ENCODE results near the gene SOX2.

SOX2 gene

DNA sequence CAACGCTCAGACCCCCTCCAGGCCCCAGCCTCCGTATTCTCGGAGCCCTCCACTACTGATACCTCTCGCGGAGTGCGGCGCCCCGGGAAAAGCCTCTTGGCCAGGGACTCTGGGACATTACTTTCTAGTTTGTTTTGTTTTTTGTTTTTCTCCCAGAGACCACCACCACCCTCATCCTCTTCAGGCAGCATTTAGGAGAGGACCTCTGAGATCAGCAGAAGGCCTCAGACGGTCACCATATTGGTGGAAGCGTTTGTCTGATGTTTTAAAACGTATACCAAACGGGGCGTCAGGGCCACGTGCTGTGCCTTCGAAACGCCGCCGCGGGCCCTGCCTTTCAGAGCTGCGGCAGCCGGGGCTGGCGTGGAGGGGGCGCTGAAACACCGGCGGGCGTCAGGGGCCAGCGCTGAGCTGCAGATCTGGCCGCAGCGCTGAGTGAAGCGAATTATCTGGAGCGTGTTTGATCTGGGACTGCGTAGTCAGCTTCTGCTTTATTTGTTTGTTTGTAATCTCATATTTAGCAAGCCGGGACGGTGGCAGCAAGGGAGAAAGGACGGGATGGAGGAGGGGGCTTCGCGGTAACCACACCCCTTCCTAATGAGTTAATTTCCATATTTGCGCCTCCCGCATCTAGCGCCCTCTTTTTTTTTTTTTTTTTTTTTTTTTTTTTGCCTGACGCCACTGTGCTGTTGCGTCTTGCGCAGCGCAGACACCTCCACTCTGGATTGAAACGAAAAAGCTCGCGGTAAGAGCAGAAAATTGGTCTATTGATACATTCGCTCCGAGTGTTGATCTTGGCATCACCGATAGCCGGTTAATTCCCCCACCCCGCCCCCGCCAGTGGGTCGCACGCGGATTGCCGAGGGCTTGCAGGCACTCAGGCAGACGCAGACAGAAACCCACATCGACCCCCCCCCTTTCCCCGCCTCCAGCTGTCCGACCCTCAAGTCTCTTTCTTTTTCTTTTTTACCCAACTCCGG is 14.9 kb downstream of the SOX2 start:
- TF ChIP-seq TAF1 (IDR thresholded peaks at IDR 0.05; ENCODE audit: borderline replicate concordance, insufficient read depth, low read length) (no peak), POLR2AphosphoS5 (IDR thresholded peaks at IDR 0.05; ENCODE audit: low read depth, low read length) (no peak), SIN3A (IDR thresholded peaks at IDR 0.05; ENCODE audit: borderline replicate concordance, insufficient read depth, low read length) (no peak), FOXP2 (optimal IDR thresholded peaks at IDR 0.05; ENCODE audit: borderline replicate concordance, extremely low read depth, extremely low read length, insufficient read depth) (no peak)
- TF ChIP-seq, protein P1, sequence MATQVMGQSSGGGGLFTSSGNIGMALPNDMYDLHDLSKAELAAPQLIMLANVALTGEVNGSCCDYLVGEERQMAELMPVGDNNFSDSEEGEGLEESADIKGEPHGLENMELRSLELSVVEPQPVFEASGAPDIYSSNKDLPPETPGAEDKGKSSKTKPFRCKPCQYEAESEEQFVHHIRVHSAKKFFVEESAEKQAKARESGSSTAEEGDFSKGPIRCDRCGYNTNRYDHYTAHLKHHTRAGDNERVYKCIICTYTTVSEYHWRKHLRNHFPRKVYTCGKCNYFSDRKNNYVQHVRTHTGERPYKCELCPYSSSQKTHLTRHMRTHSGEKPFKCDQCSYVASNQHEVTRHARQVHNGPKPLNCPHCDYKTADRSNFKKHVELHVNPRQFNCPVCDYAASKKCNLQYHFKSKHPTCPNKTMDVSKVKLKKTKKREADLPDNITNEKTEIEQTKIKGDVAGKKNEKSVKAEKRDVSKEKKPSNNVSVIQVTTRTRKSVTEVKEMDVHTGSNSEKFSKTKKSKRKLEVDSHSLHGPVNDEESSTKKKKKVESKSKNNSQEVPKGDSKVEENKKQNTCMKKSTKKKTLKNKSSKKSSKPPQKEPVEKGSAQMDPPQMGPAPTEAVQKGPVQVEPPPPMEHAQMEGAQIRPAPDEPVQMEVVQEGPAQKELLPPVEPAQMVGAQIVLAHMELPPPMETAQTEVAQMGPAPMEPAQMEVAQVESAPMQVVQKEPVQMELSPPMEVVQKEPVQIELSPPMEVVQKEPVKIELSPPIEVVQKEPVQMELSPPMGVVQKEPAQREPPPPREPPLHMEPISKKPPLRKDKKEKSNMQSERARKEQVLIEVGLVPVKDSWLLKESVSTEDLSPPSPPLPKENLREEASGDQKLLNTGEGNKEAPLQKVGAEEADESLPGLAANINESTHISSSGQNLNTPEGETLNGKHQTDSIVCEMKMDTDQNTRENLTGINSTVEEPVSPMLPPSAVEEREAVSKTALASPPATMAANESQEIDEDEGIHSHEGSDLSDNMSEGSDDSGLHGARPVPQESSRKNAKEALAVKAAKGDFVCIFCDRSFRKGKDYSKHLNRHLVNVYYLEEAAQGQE (IDR thresholded peaks at IDR 0.05; ENCODE audit: insufficient read depth in 1 of 2, low read depth in 2 of 2, low read length in 2 of 2), result no peak

DNA sequence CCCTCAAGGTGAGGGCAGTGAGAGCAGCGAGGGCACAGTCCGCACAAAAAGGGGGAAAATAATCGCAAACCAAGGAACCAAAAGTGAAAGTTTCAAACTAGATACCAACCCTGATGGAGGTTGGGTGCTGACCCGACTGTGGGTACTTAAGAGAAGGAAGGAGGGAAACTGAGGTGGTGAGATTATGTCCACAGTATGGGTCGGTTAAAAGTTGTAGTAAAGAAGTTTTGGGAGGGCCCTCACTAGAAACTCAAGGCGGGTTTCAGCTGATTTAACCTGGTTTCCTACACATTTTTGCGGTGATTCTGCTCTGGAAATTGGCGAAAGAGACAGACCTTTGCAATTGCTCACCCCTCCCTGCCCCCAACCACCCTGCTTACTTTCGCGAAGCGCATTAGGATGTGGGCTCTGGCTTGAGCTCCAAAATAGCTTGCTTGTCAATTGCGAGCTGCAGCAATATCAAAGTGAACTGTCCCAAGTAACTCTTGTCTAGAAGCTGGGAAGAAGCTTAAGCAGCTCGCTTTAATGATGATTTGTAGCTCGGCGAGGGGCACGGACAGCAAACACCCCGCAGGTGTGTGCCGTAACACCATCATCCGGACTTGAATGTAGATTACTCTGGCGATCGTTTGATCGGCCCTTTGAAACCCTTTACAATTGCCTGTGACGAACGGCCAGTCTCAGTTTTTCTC is 15.8 kb downstream of the SOX2 start:
- TF ChIP-seq FOXP2 (optimal IDR thresholded peaks at IDR 0.05; ENCODE audit: borderline replicate concordance, extremely low read depth, extremely low read length, insufficient read depth), result no peak
- TF ChIP-seq, protein P1 (IDR thresholded peaks at IDR 0.05; ENCODE audit: insufficient read depth in 1 of 2, low read depth in 2 of 2, low read length in 2 of 2), result no peak
- TF ChIP-seq POLR2AphosphoS5 (IDR thresholded peaks at IDR 0.05; ENCODE audit: low read depth, low read length), result no peak
- no peak for TF ChIP-seq TAF1 (IDR thresholded peaks at IDR 0.05; ENCODE audit: borderline replicate concordance, insufficient read depth, low read length)
- no peak for TF ChIP-seq SIN3A (IDR thresholded peaks at IDR 0.05; ENCODE audit: borderline replicate concordance, insufficient read depth, low read length)

DNA sequence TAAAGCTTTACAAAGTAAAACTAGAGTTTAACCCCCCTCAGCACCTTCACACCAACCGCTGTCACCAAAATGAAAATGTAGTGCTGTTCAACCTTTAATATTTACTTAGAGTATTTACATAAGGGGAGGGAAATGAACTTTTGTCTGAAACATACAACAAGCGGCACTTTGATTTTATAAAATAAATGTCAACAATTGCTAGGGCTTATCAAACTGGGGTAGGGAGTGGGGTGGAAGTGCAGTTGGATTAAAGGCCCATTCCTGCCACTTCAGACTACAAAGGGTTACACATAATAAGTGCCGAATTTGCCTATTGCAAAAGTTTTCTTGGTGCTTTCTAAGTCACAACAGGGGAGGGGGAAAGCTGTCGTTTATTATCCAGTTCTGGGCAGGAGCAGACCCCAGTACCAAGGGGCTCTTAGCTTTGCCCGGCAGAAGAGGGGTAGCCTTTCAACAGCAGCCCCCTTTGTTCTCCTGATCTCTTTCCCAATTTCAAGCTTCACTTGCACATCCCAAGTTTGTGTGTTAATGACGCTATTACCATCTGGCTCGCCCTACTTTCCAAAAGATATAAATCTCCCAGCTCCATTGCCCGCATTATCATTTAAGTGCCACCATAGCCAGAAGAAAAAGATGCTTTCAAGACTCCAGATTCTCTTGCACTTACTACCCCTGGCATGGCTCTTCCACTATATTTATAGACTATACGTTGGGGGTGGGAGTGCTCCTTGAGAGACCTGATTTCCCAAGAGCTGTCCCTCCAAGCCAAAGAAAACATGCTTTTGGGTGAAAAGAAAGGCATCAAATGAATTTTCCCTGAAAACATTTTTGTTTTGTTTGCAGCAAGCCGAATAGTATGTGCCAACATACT is 17.0 kb downstream of the SOX2 start:
- no peak for TF ChIP-seq FOXP2 (optimal IDR thresholded peaks at IDR 0.05; ENCODE audit: borderline replicate concordance, extremely low read depth, extremely low read length, insufficient read depth)
- TF ChIP-seq POLR2AphosphoS5 (IDR thresholded peaks at IDR 0.05; ENCODE audit: low read depth, low read length), result no peak
- no peak for TF ChIP-seq TAF1 (IDR thresholded peaks at IDR 0.05; ENCODE audit: borderline replicate concordance, insufficient read depth, low read length)
- TF ChIP-seq, protein P1 (IDR thresholded peaks at IDR 0.05; ENCODE audit: insufficient read depth in 1 of 2, low read depth in 2 of 2, low read length in 2 of 2), result no peak
- TF ChIP-seq SIN3A (IDR thresholded peaks at IDR 0.05; ENCODE audit: borderline replicate concordance, insufficient read depth, low read length), result no peak

DNA sequence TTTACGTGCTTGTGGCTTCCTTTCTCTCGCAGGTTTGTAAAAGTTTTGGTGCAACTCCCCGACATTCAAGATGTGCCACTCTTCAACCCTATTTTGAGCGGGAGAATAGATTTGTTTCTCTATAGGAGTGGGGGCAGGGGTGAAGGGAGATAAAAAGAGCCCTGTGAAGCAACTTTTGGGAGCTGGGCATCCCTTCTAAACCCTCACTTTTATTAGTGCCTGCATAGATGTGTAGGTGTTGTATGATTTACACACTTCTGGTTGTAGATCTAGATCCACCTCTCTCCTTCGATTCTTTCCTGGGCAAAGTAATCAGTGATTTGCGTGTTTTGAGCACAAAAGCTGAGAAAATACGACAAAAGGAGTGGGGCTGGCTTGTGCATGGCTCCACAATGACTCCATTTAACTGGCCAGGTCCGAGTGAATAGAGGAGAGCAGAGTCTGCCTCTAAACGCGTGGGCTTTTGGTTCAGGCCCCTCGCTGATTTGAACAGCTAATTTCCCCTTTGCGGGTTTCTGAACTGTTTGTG is 17.7 kb downstream of the SOX2 start:
- TF ChIP-seq SIN3A (IDR thresholded peaks at IDR 0.05; ENCODE audit: borderline replicate concordance, insufficient read depth, low read length), result no peak
- no peak for TF ChIP-seq POLR2AphosphoS5 (IDR thresholded peaks at IDR 0.05; ENCODE audit: low read depth, low read length)
- TF ChIP-seq TAF1 (IDR thresholded peaks at IDR 0.05; ENCODE audit: borderline replicate concordance, insufficient read depth, low read length), result no peak
- TF ChIP-seq, protein P1 (IDR thresholded peaks at IDR 0.05; ENCODE audit: insufficient read depth in 1 of 2, low read depth in 2 of 2, low read length in 2 of 2), result no peak
- TF ChIP-seq FOXP2 (optimal IDR thresholded peaks at IDR 0.05; ENCODE audit: borderline replicate concordance, extremely low read depth, extremely low read length, insufficient read depth), result no peak
